HG03045 (cell line): Measurements from ENCODE around the gene ST8SIA5.

Source experiments
- ATAC-seq: cut with Tn5 transposase; IDR thresholded peaks from one replicate; pipeline ENCODE4 v1.9.1; 2021; ENCODE audit warnings: mild to moderate bottlenecking, moderate library complexity; ENCODE audit not compliant: unreplicated experiment

ST8SIA5 gene

GRCh38 chr18:46740046-46740445 lies 16.8 kb downstream of the ST8SIA5 start:
- ATAC-seq, result no peak

DNA sequence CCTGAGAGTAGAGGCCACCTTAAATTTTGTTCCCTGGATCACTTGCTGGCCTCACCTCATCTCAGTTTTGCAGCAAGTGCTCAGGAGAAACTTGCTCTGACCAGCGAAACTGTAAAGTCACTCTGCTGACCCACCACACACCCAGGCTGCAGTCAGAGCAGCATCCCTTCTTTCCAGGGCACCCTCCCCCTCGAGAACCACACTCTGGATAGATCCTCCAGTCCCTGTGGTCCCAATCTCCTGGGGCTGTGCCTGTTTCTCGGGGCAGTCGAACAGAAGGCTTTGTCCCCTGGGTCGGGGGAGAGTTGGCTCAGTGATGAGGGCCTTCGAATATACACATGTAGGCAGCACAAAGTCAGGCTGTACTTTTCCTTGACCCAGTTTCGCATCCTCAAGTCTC lies 18.4 kb downstream of the ST8SIA5 start:
- ATAC-seq, result no peak

DNA sequence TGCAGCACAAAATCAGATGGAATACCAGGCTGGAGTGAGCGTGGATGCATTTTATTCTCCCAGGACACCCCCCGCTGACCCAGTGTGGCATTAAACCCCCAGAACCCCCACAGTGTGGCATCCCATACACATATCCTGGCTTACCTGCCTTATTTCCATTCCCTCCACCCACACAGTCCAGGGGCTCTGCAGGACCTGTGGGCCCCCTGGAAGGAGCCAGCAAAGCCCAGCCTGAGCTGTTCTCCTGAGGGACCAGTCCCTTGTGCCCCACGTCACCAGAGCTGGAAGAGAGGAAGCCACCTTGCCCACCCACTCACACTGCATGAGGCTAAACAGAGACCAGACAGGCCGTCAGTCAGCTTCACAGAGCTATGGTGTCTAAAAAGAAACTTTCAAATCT lies 20.1 kb downstream of the ST8SIA5 start:
- no peak for ATAC-seq

GRCh38 chr18:46736135-46736534 lies 20.7 kb downstream of the ST8SIA5 start:
- no peak for ATAC-seq

- no peak for ATAC-seq
Observed at GRCh38 chr18:46734981-46735380, 21.9 kb downstream of the ST8SIA5 start.

DNA sequence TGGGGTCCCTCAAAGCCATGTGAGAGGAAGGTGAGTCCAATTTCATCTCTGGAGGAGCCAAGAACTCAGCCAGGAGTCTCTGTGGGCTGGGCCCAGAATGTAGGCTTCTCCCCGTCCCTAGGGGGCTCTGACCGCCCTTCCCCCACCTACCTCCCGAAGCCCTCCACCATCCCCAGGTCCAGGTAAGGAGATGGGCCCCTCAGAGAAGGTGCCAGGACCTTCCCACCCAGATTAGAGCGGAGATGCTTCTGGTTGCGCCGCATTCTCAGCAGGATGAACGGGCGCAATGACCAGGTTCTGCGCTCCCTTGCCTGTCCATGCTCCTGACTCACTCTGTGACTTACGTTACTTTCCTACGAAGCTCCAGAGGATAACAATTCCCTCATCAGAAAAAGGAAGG lies 23.0 kb downstream of the ST8SIA5 start:
- ATAC-seq, result no peak

- no peak for ATAC-seq
Observed at GRCh38 chr18:46732801-46733200, 24.1 kb downstream of the ST8SIA5 start.

- ATAC-seq, result no peak
Observed at GRCh38 chr18:46732201-46732600, 24.7 kb downstream of the ST8SIA5 start.

DNA sequence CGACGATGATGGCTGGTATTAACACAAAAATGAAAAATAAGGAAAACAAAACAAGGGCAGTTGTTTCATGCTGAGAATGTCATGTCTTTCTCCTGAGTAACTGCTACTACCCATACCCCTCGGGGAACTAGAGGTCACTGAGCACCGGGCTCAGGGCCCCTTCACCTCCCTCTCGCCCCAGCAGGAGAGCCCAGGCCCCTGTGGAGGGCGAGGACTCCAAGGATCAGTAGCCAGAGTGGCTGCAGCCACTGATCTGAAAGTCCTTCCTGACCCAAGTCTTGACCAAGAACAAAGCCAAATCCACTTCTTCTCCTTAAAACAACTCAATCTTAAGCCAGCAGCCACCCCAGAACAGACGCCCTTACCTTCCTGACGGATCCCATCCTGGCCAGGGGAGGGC lies 25.5 kb downstream of the ST8SIA5 start:
- ATAC-seq, result no peak

DNA sequence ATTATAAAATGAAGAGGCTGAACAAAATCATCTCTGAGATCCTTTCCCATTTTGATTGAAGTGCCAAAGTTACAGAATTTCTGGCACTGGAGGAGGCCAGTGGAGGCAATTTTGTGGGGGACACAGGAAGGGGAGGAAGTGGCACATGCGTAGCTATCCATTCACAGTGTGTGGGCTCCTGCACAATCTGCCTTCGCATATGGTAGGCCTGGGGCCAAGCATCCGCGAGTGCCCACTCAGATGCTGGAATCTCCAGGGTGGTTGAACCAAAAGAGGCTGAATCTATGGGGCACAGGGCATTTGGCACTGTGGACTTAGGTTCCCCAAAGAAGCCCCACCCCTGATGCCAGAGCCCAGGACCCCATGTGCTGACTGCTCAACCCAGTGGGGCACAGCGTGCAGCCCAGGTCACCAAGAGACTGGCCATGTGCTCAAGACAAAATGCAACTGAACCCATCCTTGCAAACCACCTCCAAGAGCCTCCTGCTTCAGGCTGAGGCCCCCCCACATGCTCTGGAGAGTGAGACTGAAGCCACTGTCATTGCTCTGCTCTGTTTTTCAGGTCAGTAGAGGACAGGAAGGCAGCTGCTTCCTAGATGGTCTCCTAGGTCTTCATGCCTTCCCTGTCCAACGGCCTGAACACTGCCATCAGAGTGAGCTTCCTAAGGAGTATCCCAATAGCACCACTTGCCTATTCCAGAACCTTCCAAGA lies 28.5 kb downstream of the ST8SIA5 start:
- ATAC-seq, result no peak

DNA sequence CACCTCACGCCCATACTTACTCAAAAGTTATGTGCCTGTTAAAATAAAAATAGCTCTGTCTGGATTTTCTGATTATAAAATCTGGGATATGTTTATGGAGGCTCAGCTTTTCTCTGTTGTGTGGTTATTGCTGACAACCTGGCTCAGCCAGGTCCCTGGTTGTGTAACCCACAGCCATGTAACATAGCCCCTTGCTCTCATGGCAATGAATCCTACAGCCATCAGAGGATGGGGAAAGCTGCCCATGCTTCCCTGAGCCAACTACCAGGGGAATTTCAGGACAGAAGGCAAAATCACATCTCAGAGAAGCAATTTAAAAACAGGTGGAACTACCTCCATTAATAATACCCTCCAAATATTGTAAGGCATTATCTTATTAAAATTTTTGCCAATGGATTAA lies 29.7 kb downstream of the ST8SIA5 start:
- ATAC-seq, result no peak

GRCh38 chr18:46725310-46725709 lies 31.5 kb downstream of the ST8SIA5 start:
- ATAC-seq, result no peak

- ATAC-seq, result no peak
Observed at GRCh38 chr18:46723856-46724415, 32.9 kb downstream of the ST8SIA5 start.

GRCh38 chr18:46722051-46722450 lies 34.8 kb downstream of the ST8SIA5 start:
- ATAC-seq, result no peak

GRCh38 chr18:46721331-46721730 lies 35.5 kb downstream of the ST8SIA5 start:
- ATAC-seq, result no peak

GRCh38 chr18:46720521-46720920 lies 36.3 kb downstream of the ST8SIA5 start:
- no peak for ATAC-seq

DNA sequence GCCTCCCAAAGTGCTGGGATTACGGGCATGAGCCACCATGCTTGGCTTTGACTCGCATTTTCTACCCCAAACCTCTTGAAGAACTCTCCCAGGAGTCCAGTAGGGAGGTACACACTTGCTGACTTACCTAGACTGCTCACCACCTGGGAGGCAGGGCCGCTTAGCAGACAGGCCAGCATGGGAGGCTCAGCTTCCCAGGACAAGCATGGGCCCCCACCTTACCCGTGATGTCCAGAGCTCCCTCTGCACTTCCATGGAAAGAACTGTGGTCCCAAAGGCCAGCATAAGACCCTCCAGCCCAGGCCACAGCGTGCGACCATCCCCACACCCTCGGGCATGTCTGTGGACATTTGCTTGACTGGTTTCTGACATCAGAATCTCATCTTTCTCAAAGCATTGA lies 36.8 kb downstream of the ST8SIA5 start:
- no peak for ATAC-seq

- ATAC-seq, result no peak
Observed at GRCh38 chr18:46719388-46719787, 37.5 kb downstream of the ST8SIA5 start.

DNA sequence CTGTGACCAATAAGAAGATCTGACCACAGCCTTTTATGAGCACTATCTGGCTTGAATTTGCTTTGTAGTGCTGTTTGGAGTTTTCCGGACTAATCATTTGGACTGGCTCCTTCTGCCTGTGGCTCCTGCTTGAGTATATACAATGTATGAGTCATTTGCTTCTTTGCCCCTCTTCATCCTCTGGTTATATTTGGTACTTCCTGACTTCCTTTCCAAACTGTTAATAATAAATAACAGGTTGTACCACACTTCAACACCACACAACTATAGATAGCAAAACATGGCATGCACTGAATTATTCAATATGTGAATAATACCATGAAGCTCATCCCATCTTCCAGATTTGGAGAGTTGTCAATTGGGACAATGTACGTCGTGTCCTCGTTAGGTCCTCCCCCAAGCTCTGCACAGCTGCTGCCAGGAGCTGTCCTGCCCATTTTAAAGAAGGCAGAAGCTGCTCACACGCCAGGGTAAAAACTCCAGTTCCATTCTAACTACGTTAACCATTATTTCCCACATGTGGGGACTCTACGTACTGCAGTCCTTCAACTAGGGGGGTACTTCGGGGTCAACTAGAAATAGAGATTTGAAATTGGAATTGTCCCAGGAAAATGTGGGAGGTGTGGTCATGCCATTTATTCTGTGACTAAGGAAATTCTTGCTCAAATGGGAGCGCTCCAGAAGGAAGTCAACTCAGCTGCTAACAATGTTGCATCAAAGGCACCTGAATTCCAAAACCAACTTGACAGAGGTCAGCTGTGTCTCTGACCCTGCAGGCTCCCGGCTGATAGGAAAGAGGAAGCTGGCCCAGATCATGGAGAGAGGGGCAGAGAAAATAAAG lies 38.1 kb downstream of the ST8SIA5 start:
- no peak for ATAC-seq

GRCh38 chr18:46716827-46717226 lies 40.0 kb downstream of the ST8SIA5 start:
- no peak for ATAC-seq

DNA sequence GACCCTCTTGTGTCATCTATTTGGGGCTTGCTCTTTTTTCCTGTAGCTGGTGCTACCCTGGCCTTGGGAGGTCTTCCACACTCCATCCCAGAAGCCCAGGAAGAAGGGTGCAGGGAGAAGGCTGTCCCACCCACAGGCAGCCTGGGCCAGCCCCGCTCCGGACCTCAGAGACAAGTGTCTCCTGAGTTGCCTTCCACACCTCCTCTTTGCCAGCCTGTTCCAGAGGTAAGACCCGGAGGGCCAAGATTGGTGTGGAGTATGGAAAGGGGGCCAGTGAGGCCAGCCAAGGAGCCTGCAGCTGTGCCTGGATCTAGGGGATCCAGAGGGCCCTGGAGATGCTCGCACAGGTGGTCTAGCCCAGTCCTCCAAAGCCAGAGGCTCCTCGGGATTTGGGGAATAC lies 40.5 kb downstream of the ST8SIA5 start:
- no peak for ATAC-seq

DNA sequence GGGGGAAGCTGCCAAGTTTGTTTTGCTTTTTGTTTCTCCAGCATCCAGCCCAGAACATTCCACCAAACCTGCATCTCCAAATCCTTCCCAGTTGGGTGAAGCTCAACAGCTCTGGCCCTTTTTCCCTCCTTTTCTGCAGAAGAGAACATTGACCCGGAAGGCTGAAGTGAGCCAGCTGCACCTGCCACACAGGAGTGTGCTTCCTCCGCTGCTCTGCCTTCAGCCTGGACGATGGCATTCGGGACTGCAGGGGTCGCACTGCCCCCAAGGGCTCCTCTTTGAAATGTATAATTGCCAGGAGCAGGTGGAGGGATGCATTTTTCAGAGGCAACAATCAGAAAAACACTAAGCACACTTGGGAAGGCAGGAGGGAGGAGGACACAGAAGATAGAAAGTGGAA lies 41.8 kb downstream of the ST8SIA5 start:
- ATAC-seq, result no peak
